COLO668 (cell line): ENCODE data around the gene OLFML2B.

ENCODE experiments used
- DNase-seq: peaks from one replicate; lab custom pipeline; 2025; ENCODE audit not compliant: unreplicated experiment; lab: John Stamatoyannopoulos, UW

The OLFML2B gene

DNA sequence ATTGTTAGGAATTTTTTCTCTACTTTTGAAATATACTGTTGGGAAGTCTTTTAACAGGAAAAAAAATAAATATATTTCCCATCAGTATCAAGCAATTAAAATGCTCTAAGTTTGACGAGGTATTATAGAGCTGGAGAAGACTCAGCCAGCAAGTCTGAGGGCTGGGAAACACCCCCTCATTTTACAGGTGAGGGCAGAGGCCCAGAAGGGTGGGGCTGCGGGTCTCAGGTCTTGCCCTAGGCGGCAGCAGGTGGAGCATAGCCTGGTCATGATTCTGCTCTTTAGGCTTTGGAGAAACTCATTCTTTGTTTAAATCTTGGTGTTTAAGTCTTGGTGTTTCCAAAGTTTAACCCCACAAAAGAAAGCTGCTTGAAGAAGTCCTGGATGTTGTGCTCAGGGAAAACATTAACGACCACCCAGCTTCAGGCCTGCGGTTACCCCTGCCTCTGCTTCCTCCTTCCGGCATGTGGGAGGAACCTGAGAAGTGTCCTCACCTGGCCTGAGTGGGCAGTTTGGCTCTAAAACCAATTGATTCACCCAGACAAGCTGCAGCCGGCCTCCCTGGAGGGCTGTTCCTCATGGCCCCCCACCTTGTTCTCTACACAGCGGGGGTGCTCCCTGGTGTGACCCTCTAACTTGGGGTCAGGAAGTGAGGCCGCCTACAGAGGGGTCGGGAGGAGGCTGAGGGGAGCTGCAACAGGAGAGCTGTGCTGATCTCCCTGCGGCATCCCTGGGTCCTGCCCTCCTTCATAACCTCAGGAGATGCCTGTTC lies 41.7 kb downstream of the OLFML2B start:
- no peak for DNase-seq

DNA sequence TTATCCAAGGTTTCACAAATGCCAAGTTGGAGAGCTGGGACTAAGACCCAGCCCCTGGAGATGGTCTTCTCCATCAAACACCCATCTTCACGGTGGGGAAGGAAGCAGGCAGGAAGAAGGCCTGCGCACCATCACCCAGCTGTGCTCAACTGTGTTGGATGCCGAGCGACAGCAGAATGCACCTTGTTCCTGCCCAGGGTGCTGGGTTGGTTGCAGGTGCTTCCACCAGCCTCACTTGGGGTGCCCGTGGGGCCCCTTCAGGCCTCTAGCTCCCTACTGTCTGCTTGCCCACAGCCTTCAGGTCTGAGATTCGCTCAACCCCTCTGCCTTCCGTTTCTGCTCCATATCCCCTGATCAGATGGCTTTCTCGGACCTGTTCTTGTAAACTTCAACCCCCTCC lies 42.5 kb downstream of the OLFML2B start:
- DNase-seq: no peak

DNA sequence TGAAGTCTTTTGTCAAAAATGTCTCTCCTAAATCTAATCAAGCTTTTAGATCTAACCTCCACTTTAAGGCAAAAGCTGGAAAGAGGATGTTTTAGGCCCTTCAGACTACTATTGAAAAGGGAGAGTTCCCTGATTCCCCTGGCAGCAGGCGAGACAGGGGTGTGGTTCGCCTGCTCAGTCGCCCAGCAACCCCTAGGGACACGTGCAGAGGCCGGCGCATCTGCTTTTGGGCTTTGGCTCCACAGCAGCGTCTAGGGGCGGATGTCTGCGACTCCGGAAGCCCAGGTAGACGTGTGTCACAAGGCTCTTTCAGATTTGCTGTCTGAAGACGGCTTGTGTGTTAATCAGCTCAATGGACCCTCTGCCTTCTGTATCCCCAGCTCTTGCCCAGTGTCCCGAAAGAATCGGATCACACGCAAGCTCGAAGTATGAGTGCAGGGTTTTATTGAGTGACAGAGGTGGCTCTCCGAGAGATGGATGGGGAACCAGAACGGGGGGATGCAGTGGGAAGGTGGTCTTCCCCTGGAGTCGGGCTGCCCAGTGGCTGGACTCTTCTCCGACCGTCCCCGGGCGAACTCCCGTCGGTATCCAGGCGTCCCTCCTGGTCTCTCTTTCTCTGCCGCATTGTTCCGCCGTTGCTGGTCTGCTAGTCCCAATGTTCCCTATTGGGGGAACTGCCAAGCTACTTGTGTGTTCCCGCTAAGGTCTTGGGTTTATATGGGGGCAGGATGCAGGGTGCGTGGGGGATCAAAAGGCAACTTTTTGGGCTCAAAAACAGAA lies 45.5 kb downstream of the OLFML2B start:
- no peak for DNase-seq

DNA sequence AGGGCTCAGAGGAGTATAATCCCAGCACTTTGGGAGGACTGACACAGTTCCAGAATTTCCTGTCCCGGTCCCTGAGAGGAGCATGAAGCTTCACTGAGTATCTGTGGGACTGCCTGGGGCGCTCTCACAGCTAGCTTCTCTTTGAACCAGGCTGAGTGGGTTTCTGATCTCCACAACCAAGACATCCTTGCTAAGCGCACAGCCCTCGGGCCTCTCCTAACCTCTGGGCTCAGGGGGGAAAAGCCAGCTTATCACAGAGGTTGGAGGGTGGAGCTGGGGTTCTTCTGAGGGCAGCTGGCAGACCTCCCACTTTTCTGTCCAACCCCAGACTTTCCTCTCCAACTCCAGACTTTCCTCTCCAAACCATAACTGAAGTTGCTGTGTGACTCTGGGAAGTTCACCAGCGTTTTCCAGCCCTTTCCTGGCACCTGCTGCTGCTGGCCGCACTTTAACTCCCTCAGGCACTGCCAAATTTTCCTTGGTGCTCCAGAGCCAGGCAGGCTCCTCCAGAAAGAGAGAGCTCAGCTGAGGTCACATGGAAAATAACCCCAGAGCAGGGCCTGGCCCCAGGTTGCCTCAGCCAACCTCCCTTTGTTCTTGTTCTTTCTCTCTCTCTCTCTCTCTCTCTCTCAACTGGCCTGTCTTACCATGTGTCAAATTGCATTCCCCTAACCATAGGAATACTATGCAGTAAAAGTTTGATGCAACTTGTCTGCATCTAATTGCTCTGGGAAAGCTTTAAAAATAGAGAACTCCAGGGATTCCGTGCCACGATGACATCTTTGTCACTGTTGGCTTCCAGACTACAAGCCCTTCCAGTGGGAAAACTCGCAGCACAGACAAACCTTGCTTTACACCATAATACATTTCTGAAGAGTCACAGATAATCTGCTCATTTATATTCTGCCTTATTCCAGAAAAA lies 49.5 kb downstream of the OLFML2B start:
- DNase-seq: no peak

DNA sequence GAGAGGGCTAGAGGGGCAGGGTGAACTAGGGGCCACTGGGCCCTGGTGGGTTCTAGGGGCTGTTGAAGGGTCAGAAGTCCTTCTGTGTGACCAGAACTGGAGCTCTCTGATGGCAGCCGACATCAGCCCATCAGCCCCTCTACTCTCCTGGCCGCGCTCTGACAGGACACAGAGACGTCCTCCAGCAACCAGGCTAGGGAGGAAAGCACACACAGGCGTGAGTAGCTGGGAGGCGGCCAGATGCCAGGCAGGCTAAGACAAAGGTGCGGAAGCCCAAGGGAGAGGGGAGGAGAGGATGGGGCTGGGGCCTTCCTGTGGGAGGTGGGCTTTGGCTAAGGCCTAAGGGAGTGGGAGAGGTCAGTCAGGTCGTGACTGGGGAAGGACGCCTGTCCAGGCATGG lies 50.8 kb downstream of the OLFML2B start:
- no peak for DNase-seq

DNA sequence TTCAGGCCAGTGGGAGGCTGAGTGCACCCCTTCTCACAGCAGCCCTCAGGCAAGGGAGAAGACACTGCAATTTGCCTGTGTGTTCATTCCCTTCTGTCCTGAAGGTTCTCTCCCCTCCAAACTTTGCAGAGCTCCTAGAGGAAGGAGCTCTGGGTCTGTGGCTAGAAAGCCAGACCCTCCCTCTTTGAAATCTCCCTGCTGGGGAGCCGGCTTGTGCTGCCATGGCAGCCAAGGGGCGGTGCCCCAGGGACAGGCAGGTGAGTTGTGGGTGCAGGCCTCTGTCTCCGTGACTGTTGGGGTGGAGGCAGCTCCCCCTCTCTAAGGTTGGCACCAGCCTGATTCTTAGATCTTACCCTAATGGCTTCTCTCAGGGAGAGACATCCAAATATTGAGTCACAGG lies 53.0 kb downstream of the OLFML2B start:
- DNase-seq: no peak

DNA sequence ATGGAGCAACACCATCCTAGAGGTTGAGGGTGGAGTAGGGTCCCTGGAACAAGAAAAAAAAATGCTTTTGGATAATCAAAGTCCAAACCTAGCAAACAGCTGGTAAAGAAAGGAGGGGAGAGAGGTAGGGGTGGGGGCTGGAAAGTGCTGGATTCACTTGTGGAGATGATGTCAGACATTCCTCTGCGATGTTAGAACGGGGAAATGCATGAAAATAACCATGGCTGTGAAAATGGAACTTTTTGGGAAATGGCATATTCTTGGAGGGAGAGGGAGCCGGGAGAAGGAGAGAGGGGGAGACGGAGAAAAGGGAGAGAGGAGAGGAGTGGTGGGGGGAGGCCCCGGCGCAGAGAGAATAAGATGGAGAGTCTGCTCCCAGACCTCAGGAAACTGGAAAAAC lies 53.6 kb downstream of the OLFML2B start:
- no peak for DNase-seq

DNA sequence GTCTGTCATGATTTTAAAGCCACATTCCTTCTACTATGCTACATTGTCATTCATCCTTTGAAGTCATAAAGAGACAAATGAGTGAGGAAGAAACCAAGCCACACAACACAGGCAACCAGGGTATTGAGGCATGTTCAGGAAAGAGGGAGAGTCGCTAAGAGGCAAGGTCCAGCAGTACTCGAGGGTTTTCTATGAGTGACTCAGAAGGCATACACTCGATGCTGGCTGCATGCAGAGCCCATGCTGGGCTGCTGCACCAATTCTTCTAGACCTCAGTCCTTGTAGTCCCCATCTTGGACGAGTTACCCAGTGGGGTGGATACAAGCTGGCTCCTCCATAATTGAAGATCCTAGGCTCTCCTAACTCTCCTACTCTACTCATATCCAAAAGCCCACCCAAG lies 57.6 kb downstream of the OLFML2B start:
- no peak for DNase-seq

DNA sequence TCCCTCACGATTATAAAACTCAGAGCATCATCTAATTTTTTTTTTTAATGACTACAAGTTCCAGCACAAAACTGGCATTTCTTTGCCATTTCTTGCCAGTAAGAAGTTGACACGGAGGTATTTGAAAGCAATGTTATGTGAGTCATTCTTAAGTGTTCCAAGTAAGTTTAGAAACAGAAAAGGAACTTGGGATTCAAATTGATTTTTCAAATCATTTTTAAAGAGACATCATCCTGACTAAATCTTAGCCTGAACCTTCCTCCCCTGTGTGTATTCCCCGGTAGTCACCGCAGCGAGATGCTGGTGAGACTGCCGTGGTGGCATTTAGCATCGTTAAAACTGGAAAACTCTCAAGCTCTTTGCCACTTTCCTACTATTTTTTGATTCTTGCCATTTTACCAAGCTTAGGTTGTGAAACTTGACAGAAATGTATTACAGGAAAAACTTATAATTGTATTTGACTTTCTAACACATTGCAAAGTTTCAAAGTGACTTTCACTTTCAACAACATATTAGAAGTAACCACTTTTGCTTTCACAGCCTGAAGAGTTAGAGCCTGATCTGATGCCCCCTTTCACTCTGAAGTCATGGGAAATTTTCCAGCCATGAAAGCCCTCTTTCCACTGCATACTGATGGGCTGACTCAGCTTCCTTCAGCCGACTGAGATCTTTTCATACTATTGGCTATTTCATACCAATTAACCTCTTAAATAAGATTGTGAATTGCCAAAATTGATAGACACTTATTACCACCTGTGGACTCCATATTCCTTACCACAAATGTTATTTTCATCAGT lies 61.4 kb downstream of the OLFML2B start:
- DNase-seq: no peak

DNA sequence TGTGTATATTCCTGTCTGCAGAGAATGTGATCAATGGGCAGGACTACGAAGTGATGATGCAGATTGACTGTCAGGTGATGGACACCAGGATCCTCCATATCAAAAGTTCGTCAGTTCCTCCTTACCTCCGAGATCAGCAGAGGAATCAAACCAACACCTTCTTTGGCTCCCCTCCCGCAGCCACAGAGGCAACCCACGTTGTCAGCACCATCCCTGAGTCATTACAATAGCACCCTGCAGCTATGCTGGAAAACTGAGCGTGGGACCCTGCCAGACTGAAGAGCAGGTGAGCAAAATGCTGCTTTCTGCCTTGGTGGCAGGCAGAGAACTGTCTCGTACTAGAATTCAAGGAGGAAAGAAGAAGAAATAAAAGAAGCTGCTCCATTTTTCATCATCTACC lies 65.2 kb downstream of the OLFML2B start:
- DNase-seq: no peak

DNA sequence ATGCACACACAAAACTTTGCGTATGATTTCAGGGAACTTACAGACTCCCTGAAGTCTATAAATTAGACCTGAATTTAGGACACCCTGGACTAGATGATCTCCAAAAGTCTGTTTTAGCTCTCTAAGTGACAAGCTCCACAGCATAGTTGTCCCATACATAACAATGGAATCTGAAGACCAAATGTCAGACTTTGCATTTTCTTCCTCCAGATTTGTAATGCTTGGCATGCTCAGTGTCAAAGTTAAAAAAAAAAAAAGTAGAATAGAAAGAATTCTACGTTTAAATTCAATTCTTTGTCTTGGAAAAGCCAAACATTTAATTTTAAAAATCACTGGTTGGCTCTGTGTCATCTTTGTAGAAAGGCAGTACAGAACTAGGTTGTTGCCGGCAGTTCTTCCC lies 66.7 kb downstream of the OLFML2B start:
- DNase-seq: no peak

DNA sequence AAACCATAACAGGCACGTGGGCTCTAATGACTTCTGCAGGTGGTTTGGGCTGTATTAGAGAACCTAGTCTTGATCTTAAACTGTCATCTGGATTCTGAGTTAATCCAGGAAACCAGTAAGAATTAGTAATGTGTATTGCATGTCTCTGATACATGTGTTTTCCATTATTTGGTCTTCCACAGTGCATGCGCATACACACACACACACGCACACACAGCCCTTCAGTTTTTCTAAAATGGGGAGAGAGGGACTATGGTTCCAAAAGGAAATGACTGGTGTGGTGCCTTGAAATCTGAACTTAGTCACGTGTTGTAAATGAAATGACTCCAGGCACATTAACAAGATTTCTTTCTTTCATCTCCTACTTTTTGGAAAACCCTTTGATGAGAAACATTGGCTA lies 67.6 kb downstream of the OLFML2B start:
- DNase-seq: no peak

DNA sequence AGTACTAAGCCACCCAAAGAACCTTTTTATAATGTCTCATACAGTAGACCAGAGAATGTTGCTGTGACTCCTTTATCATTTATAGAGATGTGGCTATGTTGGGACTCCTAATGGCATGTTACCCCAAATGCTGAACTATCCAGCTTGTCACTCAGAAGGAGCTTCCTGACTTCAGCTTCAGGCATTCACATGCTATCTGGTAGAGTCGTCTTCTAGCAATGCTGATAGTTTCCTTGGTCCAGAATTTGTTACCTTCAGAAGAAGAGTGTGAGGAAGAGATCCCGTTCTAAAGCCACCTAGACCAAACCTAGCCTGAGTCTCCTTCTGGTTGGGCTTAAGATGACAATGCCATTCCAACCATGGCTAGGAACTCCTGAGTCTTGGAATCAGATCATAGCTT lies 68.1 kb downstream of the OLFML2B start:
- no peak for DNase-seq

DNA sequence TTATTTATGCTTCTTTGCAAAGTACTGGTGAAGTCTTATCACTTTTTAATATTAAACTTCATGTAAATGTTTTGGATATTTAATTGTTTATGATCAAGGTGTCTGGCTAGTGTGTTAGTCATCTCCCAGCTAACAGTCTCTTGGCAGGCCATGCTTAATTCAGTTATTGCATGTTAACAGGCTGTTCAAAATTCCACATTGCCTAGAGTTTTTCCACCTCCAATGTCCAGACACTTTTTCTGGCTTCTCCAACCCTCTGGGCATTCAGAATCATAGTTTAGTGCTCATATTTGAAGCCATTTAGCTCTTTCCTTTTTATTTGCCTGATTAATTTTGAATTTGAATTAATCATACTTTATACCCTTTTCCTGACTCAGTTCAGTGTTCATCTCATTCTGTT lies 69.2 kb downstream of the OLFML2B start:
- DNase-seq: no peak

DNA sequence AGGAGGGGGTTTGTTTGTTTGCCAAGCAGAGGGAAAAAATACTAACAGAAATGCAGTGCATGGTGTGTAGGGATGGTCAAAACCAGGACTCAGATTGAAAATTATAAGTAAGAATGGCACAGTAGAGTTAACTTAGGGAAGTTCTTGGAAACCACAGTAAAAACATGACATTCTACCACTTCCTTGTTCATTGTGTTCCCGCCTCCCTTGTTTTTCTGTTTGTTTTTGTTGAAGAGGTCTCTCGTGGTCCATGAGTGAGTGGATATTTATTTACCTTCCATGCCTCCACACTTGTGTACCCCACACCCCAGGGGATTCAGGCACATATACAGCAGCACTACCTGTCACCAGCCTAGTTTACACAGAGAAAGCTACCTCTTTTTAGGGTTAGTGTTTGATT lies 69.6 kb downstream of the OLFML2B start:
- peak; percentile 39 for DNase-seq

DNA sequence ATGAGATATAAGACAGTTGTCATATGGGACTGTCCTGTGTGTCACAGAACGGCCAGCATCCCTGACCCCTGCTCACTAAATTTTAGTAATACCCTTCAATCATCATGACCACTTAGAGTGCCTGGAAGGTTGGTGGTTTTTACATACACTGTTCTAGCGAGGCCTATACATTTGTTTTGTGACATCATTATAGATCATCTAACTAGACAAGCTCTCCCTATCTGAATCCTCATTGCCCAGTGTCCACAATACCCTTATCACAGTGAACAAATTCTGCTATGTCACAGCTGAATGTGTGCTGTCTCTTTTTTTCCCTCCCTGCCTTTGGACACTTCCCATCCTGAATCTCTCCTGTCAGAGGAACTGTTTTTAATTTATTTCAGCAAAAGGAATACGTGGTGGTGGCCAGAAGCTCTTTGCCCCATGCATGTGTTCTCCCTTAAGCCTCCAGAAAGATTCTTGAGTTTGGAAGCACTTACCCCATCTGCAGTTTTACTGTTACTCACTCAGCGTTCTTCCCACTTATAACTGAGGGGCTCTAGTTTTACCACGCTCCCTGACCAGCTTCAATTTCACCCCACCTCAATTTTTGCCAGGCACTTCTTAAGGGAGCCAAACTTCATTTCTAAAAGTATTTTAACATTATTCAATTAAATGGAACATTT lies 70.3 kb downstream of the OLFML2B start:
- no peak for DNase-seq

DNA sequence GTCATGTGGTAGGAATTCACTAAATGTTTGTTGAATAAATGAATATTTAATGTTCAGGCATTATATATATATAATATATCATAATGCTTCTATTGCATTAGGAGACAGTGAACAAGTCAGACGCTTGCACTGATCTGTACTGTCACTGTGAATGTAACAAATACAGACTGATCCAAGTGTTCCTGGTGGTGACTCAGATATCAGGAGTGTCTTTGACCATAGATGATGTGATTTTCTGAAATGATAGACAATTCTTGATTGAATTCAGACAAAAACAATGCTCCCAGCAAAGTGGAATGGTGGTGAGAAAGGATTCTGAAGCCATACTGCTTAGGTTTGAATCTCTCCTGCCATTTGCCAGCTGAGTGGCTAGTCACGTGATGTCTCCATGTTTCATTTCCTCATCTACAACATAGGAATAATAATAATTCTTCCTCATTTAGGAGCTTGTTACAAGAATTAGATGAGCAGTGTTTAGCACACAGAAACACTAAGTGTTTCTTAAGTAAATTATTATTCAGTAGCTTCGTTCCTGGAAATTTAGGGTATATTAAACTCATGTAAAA lies 71.0 kb downstream of the OLFML2B start:
- DNase-seq: no peak

DNA sequence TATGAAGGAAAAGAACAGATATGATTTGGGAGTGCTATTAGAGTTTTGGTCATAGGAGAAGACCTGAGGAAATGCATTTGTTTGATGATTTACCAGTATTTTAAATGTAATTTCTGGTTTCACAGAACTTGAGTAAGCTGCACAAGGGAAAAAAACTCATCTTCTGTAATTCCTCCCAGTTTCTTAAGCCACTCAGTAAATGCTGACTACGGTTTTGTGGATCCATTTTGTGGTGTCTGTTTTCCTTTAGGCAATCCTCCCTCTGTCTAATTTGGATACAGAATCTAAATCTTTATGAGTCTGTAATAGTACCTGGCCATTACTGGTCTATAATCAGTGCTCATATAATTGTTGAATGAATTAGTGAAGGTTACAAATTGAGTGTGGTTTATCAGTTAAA lies 72.0 kb downstream of the OLFML2B start:
- no peak for DNase-seq

DNA sequence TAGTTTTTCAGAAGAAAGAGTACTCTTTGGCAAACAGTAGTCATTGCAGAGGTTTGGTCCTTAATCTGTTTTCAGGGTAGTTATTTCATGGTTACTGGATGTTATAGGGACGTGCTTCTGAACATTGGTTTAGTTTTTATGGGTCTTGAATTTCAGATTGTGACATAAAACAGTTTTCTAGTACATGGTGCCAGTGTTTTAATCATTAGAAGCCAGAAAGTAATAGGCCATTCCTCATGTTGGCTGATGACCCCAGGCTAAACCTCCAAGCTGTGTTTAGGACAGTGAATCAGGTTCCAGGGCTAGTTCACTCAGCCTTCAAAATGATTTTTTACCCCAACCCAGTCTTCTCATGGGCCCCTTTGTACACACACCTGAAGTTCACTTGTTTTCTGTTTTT lies 73.3 kb downstream of the OLFML2B start:
- DNase-seq: no peak

DNA sequence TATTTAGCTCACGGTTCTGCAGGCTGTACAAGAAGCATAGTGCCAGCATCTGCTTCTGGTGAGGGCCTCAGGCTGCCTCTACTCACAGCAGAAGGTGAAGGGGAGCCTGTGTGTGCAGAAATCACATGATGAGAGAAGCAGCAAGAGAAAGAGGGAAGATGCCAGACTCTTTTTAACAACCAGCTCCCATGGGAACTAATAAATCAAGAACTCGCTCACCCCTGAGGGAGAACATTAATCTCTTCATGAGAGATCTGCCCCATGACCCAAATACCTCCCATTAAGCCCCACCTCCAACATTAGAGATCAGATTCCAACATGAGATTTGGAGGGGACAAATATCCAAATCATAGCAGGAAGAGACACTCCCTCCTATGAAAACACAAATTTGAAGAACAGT lies 74.1 kb downstream of the OLFML2B start:
- no peak for DNase-seq
